ENCODE measurements around the gene DNALI1.
"Not testable (repeated sequence)": the region's sequence is repeated elsewhere in the genome, so short reads cannot be mapped to it uniquely, and the experiment has no call there.

The DNALI1 gene

GRCh38 chr1:37556712-37557196 is at the start of gene DNALI1:
Gene DNALI1, plus strand, starts transcription at chr1:37556940. Its CDS starts 55 bp downstream, at chr1:37556995.
- peak; percentile 25 to 87 for DNase-seq

- peak in 1 of 2 experiments; percentile 22 for DNase-seq
Measured at GRCh38 chr1:37509181-37509580, 47.6 kb upstream of the DNALI1 start.

GRCh38 chr1:37513795-37514349 is 42.9 kb upstream of the DNALI1 start:
- peak; percentile 44 to 82 for DNase-seq

GRCh38 chr1:37514350-37515184 is 42.2 kb upstream of the DNALI1 start, which contains the start of gene MEAF6:
Gene MEAF6, minus strand, starts transcription at chr1:37514766. Its CDS starts 20 bp downstream, at chr1:37514746.
- DNase-seq: peak; percentile 89 to 98

- no peak for DNase-seq
Measured at GRCh38 chr1:37515185-37516034, 41.3 kb upstream of the DNALI1 start.

GRCh38 chr1:37517569-37517968 is 39.2 kb upstream of the DNALI1 start:
- no peak for DNase-seq

- DNase-seq: not testable (repeated sequence)
Measured at GRCh38 chr1:37518241-37518640, 38.5 kb upstream of the DNALI1 start.

GRCh38 chr1:37518929-37519328 is 37.8 kb upstream of the DNALI1 start:
- not testable (repeated sequence) for DNase-seq

- DNase-seq: no peak
Measured at GRCh38 chr1:37519613-37520012, 37.1 kb upstream of the DNALI1 start.

GRCh38 chr1:37529888-37530287 is 26.9 kb upstream of the DNALI1 start:
- DNase-seq: not testable (repeated sequence)

- DNase-seq: not testable (repeated sequence)
Measured at GRCh38 chr1:37532418-37533156, 24.2 kb upstream of the DNALI1 start.

GRCh38 chr1:37533317-37534093 is 23.2 kb upstream of the DNALI1 start:
- DNase-seq: no peak

GRCh38 chr1:37537378-37537777 is 19.4 kb upstream of the DNALI1 start:
- peak in 1 of 2 experiments; percentile 27 for DNase-seq

GRCh38 chr1:37539154-37539553 is 17.6 kb upstream of the DNALI1 start:
- DNase-seq: not testable (repeated sequence)

- DNase-seq: no peak
Measured at GRCh38 chr1:37540036-37540785, 16.5 kb upstream of the DNALI1 start.

GRCh38 chr1:37544530-37544929 is 12.2 kb upstream of the DNALI1 start:
- DNase-seq: no peak

GRCh38 chr1:37545019-37545418 is 11.7 kb upstream of the DNALI1 start:
- no peak for DNase-seq

GRCh38 chr1:37549341-37549740 is 7.4 kb upstream of the DNALI1 start:
- DNase-seq: no peak

GRCh38 chr1:37553598-37553926 is 3.2 kb upstream of the DNALI1 start:
- DNase-seq: no peak

GRCh38 chr1:37553927-37554808 is 2.6 kb upstream of the DNALI1 start, which contains the start of gene SNIP1:
Gene SNIP1, minus strand, starts transcription at chr1:37554293. Its CDS starts 64 bp downstream, at chr1:37554229.
- DNase-seq: peak; percentile 97 to 99
